Osteoblast (primary cell): ENCODE data around the gene SH2D6. TPM values are rescaled to one million over a fixed set of nuclear protein-coding genes. Genes with fewer than 3 reads are reported as not detected.

Experiments
- DNase-seq: peaks from one replicate; pipeline ENCODE4 v3.0.0; 2011; ENCODE audit warnings: low spot score, mixed read lengths; ENCODE audit not compliant: insufficient read length; ENCODE audit errors: missing footprints
- H2AFZ ChIP-seq: 2 replicates; pipeline ENCODE4 v1.6.0; 2011; ENCODE audit warnings: mild to moderate bottlenecking, low read length
- H3K27ac ChIP-seq: 2 replicates; pipeline ENCODE4 v1.5.1; 2011; ENCODE audit warnings: mild to moderate bottlenecking, low read depth, low read length, moderate library complexity
- H3K27me3 ChIP-seq: 2 replicates; pipeline ENCODE4 v1.6.0; 2012; ENCODE audit warnings: mild to moderate bottlenecking, control low read depth, inconsistent platforms, low read length, moderate library complexity; ENCODE audit not compliant: insufficient read depth
- H3K36me3 ChIP-seq: 2 replicates; pipeline ENCODE4 v1.5.1; 2011; ENCODE audit warnings: mild to moderate bottlenecking, low read length, control low read depth, moderate library complexity; ENCODE audit not compliant: insufficient read depth
- H3K4me1 ChIP-seq: 2 replicates; pipeline ENCODE4 v1.5.1; 2011; ENCODE audit warnings: mild to moderate bottlenecking, low read length, control low read depth, moderate library complexity; ENCODE audit not compliant: insufficient read depth
- H3K4me2 ChIP-seq: 2 replicates; pipeline ENCODE4 v1.6.0; 2011; ENCODE audit warnings: mild to moderate bottlenecking, low read length; ENCODE audit not compliant: insufficient read depth
- H3K4me3 ChIP-seq: fragments of 200-600 bp; sonication (generic); 3 replicates; pipeline ENCODE4 v1.5.1; 2012; ENCODE audit warnings: mild to moderate bottlenecking, low read length, inconsistent platforms; ENCODE audit not compliant: insufficient read depth
- H3K79me2 ChIP-seq: 2 replicates; pipeline ENCODE4 v1.6.0; 2012; ENCODE audit warnings: mild to moderate bottlenecking, low read length, control low read depth, inconsistent platforms; ENCODE audit not compliant: insufficient read depth
- H3K9me3 ChIP-seq: 2 replicates; pipeline ENCODE4 v1.5.1; 2011; ENCODE audit warnings: low read depth, low read length, control low read depth
- H4K20me1 ChIP-seq: 2 replicates; pipeline ENCODE4 v1.6.0; 2012; ENCODE audit warnings: mild to moderate bottlenecking, low read length, control low read depth; ENCODE audit not compliant: insufficient read depth
- CTCF ChIP-seq: IDR thresholded peaks from 2 replicates; pipeline ENCODE4 v1.5.1; 2011; ENCODE audit warnings: mild to moderate bottlenecking, low read depth, low read length, moderate library complexity; ENCODE audit errors: extremely low read depth
- small RNA-seq: library from RNA; depleted of rRNA; stranded (forward); fragments of <200 nt; gene quantifications from one replicate; pipeline ENCODE3, GENCODE V24; 2012
- total RNA-seq: library from RNA; depleted of rRNA; stranded (reverse); fragments of >200 nt; gene quantifications from 2 replicates; pipeline ENCODE4 v1.2.3, GENCODE V29; 2012

SH2D6 gene
- total RNA-seq, 1 donor = under 0.01 TPM

- no peaks in the 10 kb centered on the region for H3K4me1 ChIP-seq
- H3K27ac ChIP-seq = no peak overlapping the region
- H3K4me3 ChIP-seq = no peak overlapping the region
- no peak for TF ChIP-seq CTCF
- no peak for DNase-seq
- no peak overlapping the region for H3K4me2 ChIP-seq
- H4K20me1 ChIP-seq = no peaks in the 10 kb centered on the region
- H3K79me2 ChIP-seq = no peaks in the 10 kb centered on the region
- H3K27me3 ChIP-seq = no peaks in the 10 kb centered on the region
- peak overlapping the region; percentile 70 for H2AFZ ChIP-seq
- no peaks in the 10 kb centered on the region for H3K36me3 ChIP-seq
- no peaks in the 10 kb centered on the region for H3K9me3 ChIP-seq
Measured at GRCh38 chr2:85485815-85486214, 67.3 kb downstream of the SH2D6 start.

Small RNA genes lying within 50 kb of the gene (small RNA-seq; reads per million reads assigned to genes)
- gene AC062037.2 (not detected), gene RF00019 (not detected), gene RN7SL251P (not detected)

Other genes with a start within 250 kb of the SH2D6 start
- 124 and 129 TPM in 2 replicates for gene TGOLN2, start 90.7 kb upstream of the SH2D6 start, total RNA-seq
- gene RETSAT, start 64.2 kb upstream of the SH2D6 start, total RNA-seq = 41.6 and 62.5 TPM in 2 replicates
- gene ELMOD3, start 63.9 kb upstream of the SH2D6 start, total RNA-seq = 20.9 and 22.1 TPM in 2 replicates
- gene CAPG, start 8.3 kb upstream of the SH2D6 start, total RNA-seq = 97.2 and 140 TPM in 2 replicates
- 124 and 142 TPM in 2 replicates for gene MAT2A, start 120.5 kb downstream of the SH2D6 start, total RNA-seq
- gene GGCX, start 142.8 kb downstream of the SH2D6 start, total RNA-seq = 40.9 and 52.5 TPM in 2 replicates
- gene VAMP8, start 158.9 kb downstream of the SH2D6 start, total RNA-seq = 2.1 and 2.5 TPM in 2 replicates
- gene VAMP5, start 165.7 kb downstream of the SH2D6 start, total RNA-seq = 21.8 and 27.1 TPM in 2 replicates
- 124 and 146 TPM in 2 replicates for gene RNF181, start 177.0 kb downstream of the SH2D6 start, total RNA-seq
- gene TMEM150A, start 184.0 kb downstream of the SH2D6 start, total RNA-seq = 17.7 and 20.6 TPM in 2 replicates
- 23.9 and 30.9 TPM in 2 replicates for gene C2orf68, start 193.4 kb downstream of the SH2D6 start, total RNA-seq
- 34.8 and 36.9 TPM in 2 replicates for gene USP39, start 197.5 kb downstream of the SH2D6 start, total RNA-seq
- not detected in 2 replicates for gene SFTPB, start 249.5 kb downstream of the SH2D6 start, total RNA-seq